K562 (cell line): ENCODE measurements around the gene ARL2. TPM values are rescaled to one million over a fixed set of nuclear protein-coding genes. Genes with fewer than 3 reads are reported as not detected.

Source experiments
- ATAC-seq: fragments of 200-7000 bp; cut with Tn5 transposase; 3 replicates; pipeline ENCODE4 v1.9.1; 2020; ENCODE audit warnings: moderate library complexity
- BruUV-seq: library from RNA; stranded (reverse); fragments of 400-500 nt; replicated peaks from 2 replicates; lab custom pipeline; 2021; lab: Mats Ljungman, UMichigan
- CTCF ChIA-PET: fragments of 300-600 bp; formaldehyde crosslinking; extraction: SDS; loops from one replicate; lab custom pipeline; 2021; ENCODE audit warnings: low intra/inter-chr PET ratio; lab: Yijun Ruan, JAX
- POLR2A ChIA-PET: fragments of 300-600, 350-650 bp; sonication (Branson Sonifier 250); formaldehyde crosslinking; extraction: SDS; loops from one replicate; lab custom pipeline; 2021; ENCODE audit warnings: antibody characterized with exemption, inconsistent platforms; lab: Yijun Ruan, JAX
- DNase-seq, 4 experiments: peaks; one replicate each; pipeline versions ENCODE4 v3.0.0 to v3.0.0-alpha.2; 2011 to 2018; ENCODE audit warnings: low spot score in 3 of 4, mixed read lengths in 3 of 4; ENCODE audit errors: extremely low read depth in 1 of 4
- FAIRE-seq: peaks from 2 replicates; lab custom pipeline; 2011; peaks lifted over from hg19 to GRCh38; lab: Jason Lieb, UNC
- H2AFZ ChIP-seq: 2 replicates; pipeline ENCODE4 v1.6.0; 2011; ENCODE audit warnings: low read depth, low read length, control low read depth, inconsistent platforms
- H3K27ac ChIP-seq: fragments of 200-600 bp; 3 replicates; pipeline ENCODE4 v1.8.0; 2011; ENCODE audit warnings: low read depth, mild to moderate bottlenecking, control low read depth, inconsistent platforms, low read length, moderate library complexity, mixed read lengths; ENCODE audit errors: extremely low read depth
- H3K27me3 ChIP-seq, 2 experiments: fragments of 300-600 bp in 1 of 2; 2 replicates in 1 of 2; 3 replicates in 1 of 2; pipeline versions ENCODE4 v1.6.0 to v1.8.0; 2011; ENCODE audit warnings: inconsistent platforms in 2 of 2, low read length in 2 of 2, mild to moderate bottlenecking in 1 of 2, mixed read lengths in 1 of 2, moderate library complexity in 1 of 2; ENCODE audit not compliant: control insufficient read depth in 2 of 2, insufficient read depth in 2 of 2
- H3K36me3 ChIP-seq: fragments of 300-600 bp; 3 replicates; pipeline ENCODE4 v1.8.0; 2011; ENCODE audit warnings: mild to moderate bottlenecking, low read length, inconsistent platforms; ENCODE audit not compliant: control insufficient read depth, insufficient read depth
- H3K4me1 ChIP-seq, 2 experiments: fragments of 200-600 bp in 1 of 2; replicated peaks in 1 of 2; 2 replicates in 1 of 2; 3 replicates in 1 of 2; pipeline versions ENCODE4 v1.5.1 to v1.8.0; 2011; ENCODE audit warnings: inconsistent platforms in 2 of 2, low read length in 2 of 2, mild to moderate bottlenecking in 1 of 2, mixed read lengths in 1 of 2, moderate library complexity in 1 of 2; ENCODE audit not compliant: control insufficient read depth in 2 of 2, insufficient read depth in 2 of 2
- H3K4me2 ChIP-seq: 2 replicates; pipeline ENCODE4 v1.6.1; 2011; ENCODE audit warnings: low read length, control low read depth, inconsistent platforms, mixed read lengths; ENCODE audit not compliant: insufficient read depth
- H3K4me3 ChIP-seq: fragments of 200-600 bp; sonication (generic), shearing (Covaris generic); 2 replicates; pipeline ENCODE4 v1.5.1; 2016; ENCODE audit warnings: control low read depth, inconsistent platforms
- H3K79me2 ChIP-seq: fragments of 200-600 bp; 3 replicates; pipeline ENCODE4 v1.8.0; 2011; ENCODE audit warnings: low read length, inconsistent platforms; ENCODE audit not compliant: control insufficient read depth, insufficient read depth
- H3K9ac ChIP-seq, 2 experiments: 2 replicates each; pipeline versions ENCODE4 v1.6.0 to v1.6.1; 2011; ENCODE audit warnings: low read depth in 2 of 2, low read length in 2 of 2, control low read depth in 1 of 2, inconsistent platforms in 1 of 2, mild to moderate bottlenecking in 1 of 2, mixed read lengths in 1 of 2; ENCODE audit not compliant: insufficient read depth in 1 of 2
- H3K9me1 ChIP-seq: one replicate; pipeline ENCODE4 v1.6.0; 2011; ENCODE audit warnings: inconsistent platforms, mild to moderate bottlenecking, low read length, moderate library complexity; ENCODE audit not compliant: control insufficient read depth, insufficient read depth
- H3K9me3 ChIP-seq: replicated peaks from 2 replicates; pipeline ENCODE4 v1.5.1; 2011; ENCODE audit warnings: low read depth, low read length, inconsistent platforms; ENCODE audit not compliant: control insufficient read depth, insufficient read depth
- H4K20me1 ChIP-seq: replicated peaks from 2 replicates; pipeline ENCODE4 v1.6.1; 2011; ENCODE audit warnings: low read length, inconsistent platforms, mixed read lengths; ENCODE audit not compliant: control insufficient read depth, insufficient read depth
- ESRRB ChIP-seq: fragments of 250-450 bp; sonication (Bioruptor Pico); IDR thresholded peaks from 2 replicates; pipeline ENCODE4 v1.5.0; 2020; ENCODE audit warnings: mild to moderate bottlenecking, moderate library complexity, borderline replicate concordance
- NFYB ChIP-seq: IDR thresholded peaks from 2 replicates; pipeline ENCODE4 v1.6.1; 2011; ENCODE audit warnings: mild to moderate bottlenecking, moderate library complexity; ENCODE audit not compliant: insufficient read length; ENCODE audit errors: extremely low read depth
- RFX1 ChIP-seq: fragments of 450-650 bp; IDR thresholded peaks from 2 replicates; pipeline ENCODE4 v1.6.1; 2016; ENCODE audit warnings: mild to moderate bottlenecking, moderate library complexity
- WGBS: fragments of 100-300 bp; shearing (Covaris generic); methylation state at CpG from one replicate; pipeline ENCODE4 v1.1.6; 2016; ENCODE audit warnings: low coverage, mixed read lengths; ENCODE audit not compliant: insufficient coverage; ENCODE audit errors: missing lambda C conversion rate; 5-methylcytosine and 5-hydroxymethylcytosine counted together
- in situ Hi-C: fragments of 300-500 bp; cut with MboI; formaldehyde crosslinking; loops from 4 replicates; pipeline ENCODE4 v1.15.0; 2018; ENCODE audit warnings: inconsistent platforms, mixed read lengths
- intact Hi-C: fragments of 100-400 bp; cut with micrococcal nuclease; formaldehyde crosslinking; loops from 2 replicates; pipeline ENCODE4 v1.14.2; 2022
- polyA plus RNA-seq, 8 experiments: library from polyadenylated mRNA; depleted of rRNA in 4 of 8; stranded (reverse) in 5 of 8; unstranded in 3 of 8; fragments of >200 nt; fragmentation: Nextera tagmentation in 2 of 8; fragmentation: Illumina TruSeq in 1 of 8; extraction: Ambion mirVana in 2 of 8; extraction: Trizol in 1 of 8; gene quantifications; 2 replicates each; pipeline versions ENCODE4 v1.2.1 to v1.2.3, GENCODE V29; 2011 to 2014; ENCODE audit warnings: inconsistent platforms in 1 of 8, missing spikeins in 1 of 8
- total RNA-seq, 7 experiments: library from RNA; depleted of rRNA in 6 of 7; stranded (reverse); fragments of >200 nt in 6 of 7; fragmentation: Illumina TruSeq in 2 of 7; extraction: Trizol in 2 of 7; gene quantifications; 2 replicates each; pipeline versions ENCODE4 v1.2.1 to v1.2.3, GENCODE V29; 2011 to 2021; ENCODE audit warnings: low replicate concordance in 1 of 7
- TF ChIP-seq, protein P1 (sequence below): sonication (generic); formaldehyde crosslinking; IDR thresholded peaks from 2 replicates; pipeline ENCODE4 v1.8.0; 2022; ENCODE audit warnings: missing genetic modification reagents, mild to moderate bottlenecking, moderate library complexity, borderline replicate concordance

Gene ARL2
- total and polyA plus RNA-seq, 9 of the 15 experiments (the other 6 are each of a cell fraction or from before 2014, with no cell fraction given) = 5.7 to 154 (median 92.2) TPM

DNA sequence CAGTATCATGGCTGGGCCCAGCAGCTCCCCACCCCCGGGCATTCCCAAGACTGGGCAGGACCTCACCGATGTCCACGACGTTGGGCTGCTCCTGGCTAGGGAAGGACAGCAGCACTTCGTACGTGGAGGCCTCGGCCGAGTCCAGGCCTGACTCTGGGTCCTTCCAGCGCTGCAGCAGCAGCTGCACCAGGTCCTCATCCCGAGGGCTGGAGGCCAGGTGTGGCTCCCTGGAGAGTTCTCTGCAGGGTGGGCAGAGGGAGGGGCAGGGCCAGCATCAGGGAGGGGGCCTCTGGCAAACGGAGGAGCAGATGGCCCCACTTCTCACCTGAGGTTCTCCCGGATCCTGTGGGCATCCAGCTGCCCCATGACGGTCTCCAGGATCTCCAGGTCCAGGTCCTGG lies 44.1 kb downstream of the ARL2 start:
- H3K9ac ChIP-seq = no peak overlapping the region
- H3K4me1 ChIP-seq = peaks cover 14 to 27% of the 10 kb centered on the region in 2 experiments; a peak in 4 of 5 replicates
- TF ChIP-seq RFX1 (no peak), ESRRB (CRISPR knock-in tag) (no peak), NFYB (no peak)
- TF ChIP-seq, protein P1, sequence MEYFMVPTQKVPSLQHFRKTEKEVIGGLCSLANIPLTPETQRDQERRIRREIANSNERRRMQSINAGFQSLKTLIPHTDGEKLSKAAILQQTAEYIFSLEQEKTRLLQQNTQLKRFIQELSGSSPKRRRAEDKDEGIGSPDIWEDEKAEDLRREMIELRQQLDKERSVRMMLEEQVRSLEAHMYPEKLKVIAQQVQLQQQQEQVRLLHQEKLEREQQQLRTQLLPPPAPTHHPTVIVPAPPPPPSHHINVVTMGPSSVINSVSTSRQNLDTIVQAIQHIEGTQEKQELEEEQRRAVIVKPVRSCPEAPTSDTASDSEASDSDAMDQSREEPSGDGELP = no peak
- H3K27me3 ChIP-seq = no peaks in the 10 kb centered on the region; a peak in 2 of 5 replicates
- no peak overlapping the region for H2AFZ ChIP-seq
- H3K27ac ChIP-seq = no peak overlapping the region
- FAIRE-seq = no peak
- DNase-seq = no peak
- H3K36me3 ChIP-seq = no peaks in the 10 kb centered on the region
- H3K4me2 ChIP-seq = no peak overlapping the region
- no peak for ATAC-seq
- no peaks in the 10 kb centered on the region for H3K79me2 ChIP-seq
- CTCF ChIA-PET = no interaction called here
- WGBS = 47% methylated on average over 10 of the region's 13 CpGs
- H3K9me1 ChIP-seq = no peaks in the 10 kb centered on the region
- in situ Hi-C loops (no loop called here), intact Hi-C loops (no loop called here)
- POLR2A ChIA-PET = interaction anchor here (0.6 to 1.6 kb wide), 3 partner anchors 18 to 35 kb away, joined by 3 to 6 read pairs (median 3); no protein-coding TSS in a partner anchor
- H3K9me3 ChIP-seq = no peaks in the 10 kb centered on the region
- BruUV-seq = no TSS peak
- no peaks in the 10 kb centered on the region for H4K20me1 ChIP-seq
- no peak overlapping the region for H3K4me3 ChIP-seq
